SK-N-SH treated with all-trans-retinoic acid at 6 μM for 48 hours (cell line): ENCODE data around the gene MILR1.

Source experiments
- ARNTL ChIP-seq: fragments of 450-650 bp; formaldehyde crosslinking; IDR thresholded peaks from 2 replicates; pipeline ENCODE4 v1.5.0; 2020; ENCODE audit warnings: low read depth, mild to moderate bottlenecking, moderate library complexity, borderline replicate concordance
- CSDC2 ChIP-seq: fragments of 250-450 bp; sonication (Bioruptor Pico); IDR thresholded peaks from 2 replicates; pipeline ENCODE4 v1.5.0; 2020; ENCODE audit warnings: mild to moderate bottlenecking, moderate library complexity
- CSRNP3 ChIP-seq: fragments of 250-450 bp; sonication (Bioruptor Pico); IDR thresholded peaks from 2 replicates; pipeline ENCODE4 v1.5.1; 2021; ENCODE audit warnings: mild to moderate bottlenecking, moderate library complexity
- GLIS3 ChIP-seq: fragments of 250-450 bp; sonication (Bioruptor Pico); IDR thresholded peaks from 2 replicates; pipeline ENCODE4 v1.5.0; 2020; ENCODE audit warnings: mild to moderate bottlenecking, moderate library complexity
- RARB ChIP-seq: fragments of 250-450 bp; sonication (Bioruptor Pico); IDR thresholded peaks from 2 replicates; pipeline ENCODE4 v1.8.0; 2021; ENCODE audit warnings: mild to moderate bottlenecking, moderate library complexity
- SNAI2 ChIP-seq: fragments of 250-450 bp; sonication (Bioruptor Pico); IDR thresholded peaks from 2 replicates; pipeline ENCODE4 v1.5.0; 2020; ENCODE audit warnings: mild to moderate bottlenecking, moderate library complexity
- TCF4 ChIP-seq: fragments of 250-450 bp; sonication (Bioruptor Pico); IDR thresholded peaks from 2 replicates; pipeline ENCODE4 v1.8.0; 2021; ENCODE audit warnings: mild to moderate bottlenecking, moderate library complexity, borderline replicate concordance
- TOX ChIP-seq: fragments of 250-450 bp; sonication (Bioruptor Pico); IDR thresholded peaks from 2 replicates; pipeline ENCODE4 v1.8.0; 2021; ENCODE audit warnings: mild to moderate bottlenecking, moderate library complexity, borderline replicate concordance
- ZFP3 ChIP-seq: fragments of 250-450 bp; sonication (Bioruptor Pico); IDR thresholded peaks from 2 replicates; pipeline ENCODE4 v1.5.0; 2020; ENCODE audit warnings: mild to moderate bottlenecking, moderate library complexity
- ZFP30 ChIP-seq: fragments of 450-650 bp; formaldehyde crosslinking; IDR thresholded peaks from 2 replicates; pipeline ENCODE4 v1.5.0; 2022; ENCODE audit warnings: mild to moderate bottlenecking, moderate library complexity
- ZNF8 ChIP-seq: fragments of 450-650 bp; formaldehyde crosslinking; IDR thresholded peaks from 2 replicates; pipeline ENCODE4 v1.5.0; 2020; ENCODE audit warnings: mild to moderate bottlenecking, moderate library complexity
- TF ChIP-seq, protein P1 (sequence below): fragments of 250-450 bp; sonication (Bioruptor Pico); IDR thresholded peaks from 2 replicates; pipeline ENCODE4 v1.8.0; 2020; ENCODE audit warnings: mild to moderate bottlenecking, moderate library complexity, borderline replicate concordance
- TF ChIP-seq, protein P2 (sequence below): fragments of 250-450 bp; sonication (Bioruptor Pico); IDR thresholded peaks from 2 replicates; pipeline ENCODE4 v1.8.0; 2021; ENCODE audit warnings: low read depth, mild to moderate bottlenecking, moderate library complexity, borderline replicate concordance
- TF ChIP-seq, protein P3 (sequence below): fragments of 250-450 bp; sonication (Bioruptor Pico); IDR thresholded peaks from 2 replicates; pipeline ENCODE4 v1.5.0; 2020; ENCODE audit warnings: mild to moderate bottlenecking, moderate library complexity

DNA sequence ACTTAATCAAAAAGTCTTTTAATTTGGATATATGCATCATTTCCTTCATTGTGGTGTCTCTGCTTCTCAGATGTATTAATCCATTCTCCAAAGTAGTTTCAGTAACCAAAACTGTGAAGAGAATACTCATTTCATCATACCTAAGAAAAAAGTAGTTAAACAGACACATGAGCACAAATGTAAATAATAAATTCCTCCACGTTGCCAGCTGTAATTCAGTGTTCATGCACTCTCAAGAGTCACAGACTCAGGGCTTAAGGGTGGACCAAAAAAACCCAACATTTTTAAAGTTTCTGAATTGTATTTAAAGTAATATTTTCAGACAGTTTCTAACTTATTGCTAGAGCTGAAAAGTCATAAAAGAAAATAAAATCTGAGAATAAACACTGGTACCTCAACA is 28.9 kb downstream of the MILR1 start:
- no peak for TF ChIP-seq TOX (CRISPR knock-in tag)
- TF ChIP-seq RARB (CRISPR knock-in tag): no peak
- no peak for TF ChIP-seq GLIS3 (CRISPR knock-in tag)
- TF ChIP-seq ZNF8: no peak
- TF ChIP-seq ZFP3 (CRISPR knock-in tag): no peak
- TF ChIP-seq CSDC2 (CRISPR knock-in tag): no peak
- TF ChIP-seq ZFP30 (CRISPR knock-in tag): no peak
- no peak for TF ChIP-seq CSRNP3 (CRISPR knock-in tag)
- no peak for TF ChIP-seq ARNTL (CRISPR knock-in tag)
- TF ChIP-seq TCF4 (CRISPR knock-in tag): no peak
- TF ChIP-seq, protein P1, sequence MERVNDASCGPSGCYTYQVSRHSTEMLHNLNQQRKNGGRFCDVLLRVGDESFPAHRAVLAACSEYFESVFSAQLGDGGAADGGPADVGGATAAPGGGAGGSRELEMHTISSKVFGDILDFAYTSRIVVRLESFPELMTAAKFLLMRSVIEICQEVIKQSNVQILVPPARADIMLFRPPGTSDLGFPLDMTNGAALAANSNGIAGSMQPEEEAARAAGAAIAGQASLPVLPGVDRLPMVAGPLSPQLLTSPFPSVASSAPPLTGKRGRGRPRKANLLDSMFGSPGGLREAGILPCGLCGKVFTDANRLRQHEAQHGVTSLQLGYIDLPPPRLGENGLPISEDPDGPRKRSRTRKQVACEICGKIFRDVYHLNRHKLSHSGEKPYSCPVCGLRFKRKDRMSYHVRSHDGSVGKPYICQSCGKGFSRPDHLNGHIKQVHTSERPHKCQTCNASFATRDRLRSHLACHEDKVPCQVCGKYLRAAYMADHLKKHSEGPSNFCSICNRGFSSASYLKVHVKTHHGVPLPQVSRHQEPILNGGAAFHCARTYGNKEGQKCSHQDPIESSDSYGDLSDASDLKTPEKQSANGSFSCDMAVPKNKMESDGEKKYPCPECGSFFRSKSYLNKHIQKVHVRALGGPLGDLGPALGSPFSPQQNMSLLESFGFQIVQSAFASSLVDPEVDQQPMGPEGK (CRISPR knock-in tag): no peak
- TF ChIP-seq, protein P2, sequence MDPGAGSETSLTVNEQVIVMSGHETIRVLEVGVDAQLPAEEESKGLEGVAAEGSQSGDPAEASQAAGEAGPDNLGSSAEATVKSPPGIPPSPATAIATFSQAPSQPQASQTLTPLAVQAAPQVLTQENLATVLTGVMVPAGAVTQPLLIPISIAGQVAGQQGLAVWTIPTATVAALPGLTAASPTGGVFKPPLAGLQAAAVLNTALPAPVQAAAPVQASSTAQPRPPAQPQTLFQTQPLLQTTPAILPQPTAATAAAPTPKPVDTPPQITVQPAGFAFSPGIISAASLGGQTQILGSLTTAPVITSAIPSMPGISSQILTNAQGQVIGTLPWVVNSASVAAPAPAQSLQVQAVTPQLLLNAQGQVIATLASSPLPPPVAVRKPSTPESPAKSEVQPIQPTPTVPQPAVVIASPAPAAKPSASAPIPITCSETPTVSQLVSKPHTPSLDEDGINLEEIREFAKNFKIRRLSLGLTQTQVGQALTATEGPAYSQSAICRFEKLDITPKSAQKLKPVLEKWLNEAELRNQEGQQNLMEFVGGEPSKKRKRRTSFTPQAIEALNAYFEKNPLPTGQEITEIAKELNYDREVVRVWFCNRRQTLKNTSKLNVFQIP (CRISPR knock-in tag): no peak
- no peak for TF ChIP-seq SNAI2 (CRISPR knock-in tag)
- TF ChIP-seq, protein P3, sequence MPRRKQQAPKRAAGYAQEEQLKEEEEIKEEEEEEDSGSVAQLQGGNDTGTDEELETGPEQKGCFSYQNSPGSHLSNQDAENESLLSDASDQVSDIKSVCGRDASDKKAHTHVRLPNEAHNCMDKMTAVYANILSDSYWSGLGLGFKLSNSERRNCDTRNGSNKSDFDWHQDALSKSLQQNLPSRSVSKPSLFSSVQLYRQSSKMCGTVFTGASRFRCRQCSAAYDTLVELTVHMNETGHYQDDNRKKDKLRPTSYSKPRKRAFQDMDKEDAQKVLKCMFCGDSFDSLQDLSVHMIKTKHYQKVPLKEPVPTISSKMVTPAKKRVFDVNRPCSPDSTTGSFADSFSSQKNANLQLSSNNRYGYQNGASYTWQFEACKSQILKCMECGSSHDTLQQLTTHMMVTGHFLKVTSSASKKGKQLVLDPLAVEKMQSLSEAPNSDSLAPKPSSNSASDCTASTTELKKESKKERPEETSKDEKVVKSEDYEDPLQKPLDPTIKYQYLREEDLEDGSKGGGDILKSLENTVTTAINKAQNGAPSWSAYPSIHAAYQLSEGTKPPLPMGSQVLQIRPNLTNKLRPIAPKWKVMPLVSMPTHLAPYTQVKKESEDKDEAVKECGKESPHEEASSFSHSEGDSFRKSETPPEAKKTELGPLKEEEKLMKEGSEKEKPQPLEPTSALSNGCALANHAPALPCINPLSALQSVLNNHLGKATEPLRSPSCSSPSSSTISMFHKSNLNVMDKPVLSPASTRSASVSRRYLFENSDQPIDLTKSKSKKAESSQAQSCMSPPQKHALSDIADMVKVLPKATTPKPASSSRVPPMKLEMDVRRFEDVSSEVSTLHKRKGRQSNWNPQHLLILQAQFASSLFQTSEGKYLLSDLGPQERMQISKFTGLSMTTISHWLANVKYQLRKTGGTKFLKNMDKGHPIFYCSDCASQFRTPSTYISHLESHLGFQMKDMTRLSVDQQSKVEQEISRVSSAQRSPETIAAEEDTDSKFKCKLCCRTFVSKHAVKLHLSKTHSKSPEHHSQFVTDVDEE (CRISPR knock-in tag): no peak
